H9 (cell line): ENCODE data around the gene CLCNKB. TPM values are rescaled to one million over a fixed set of nuclear protein-coding genes. Genes with fewer than 3 reads are reported as not detected.
A peak's percentile ranks its signal among the peaks of the same experiment; 100 is the strongest.

ENCODE experiments used
- DNase-seq: peaks from one replicate; pipeline ENCODE4 v3.0.0-alpha.2; 2017
- H2AFZ ChIP-seq: one replicate; pipeline ENCODE4 v1.6.1; 2013; ENCODE audit warnings: mild to moderate bottlenecking, low read length, control low read depth, moderate library complexity
- H2AK5ac ChIP-seq: 2 replicates; pipeline ENCODE4 v1.6.1; 2013; ENCODE audit warnings: low read length, control low read depth, mixed read lengths; ENCODE audit not compliant: insufficient read length
- H2BK120ac ChIP-seq: one replicate; pipeline ENCODE4 v1.6.1; 2013; ENCODE audit warnings: low read depth, mild to moderate bottlenecking, low read length, control low read depth, inconsistent platforms; ENCODE audit not compliant: poor library complexity, severe bottlenecking
- H2BK12ac ChIP-seq: 2 replicates; pipeline ENCODE4 v1.6.1; 2013; ENCODE audit warnings: low read length, control low read depth, mixed read lengths, low read depth; ENCODE audit not compliant: insufficient read length
- H2BK15ac ChIP-seq: 2 replicates; pipeline ENCODE4 v1.6.1; 2013; ENCODE audit warnings: low read depth, low read length, control low read depth
- H2BK20ac ChIP-seq: one replicate; pipeline ENCODE4 v1.6.1; 2013; ENCODE audit warnings: low read depth, mild to moderate bottlenecking, low read length, control low read depth, inconsistent platforms; ENCODE audit not compliant: poor library complexity, severe bottlenecking
- H2BK5ac ChIP-seq: 2 replicates; pipeline ENCODE4 v1.6.1; 2013; ENCODE audit warnings: low read length, control low read depth, mixed read lengths; ENCODE audit not compliant: insufficient read length
- H3K14ac ChIP-seq: 2 replicates; pipeline ENCODE4 v1.6.1; 2013; ENCODE audit warnings: low read length, control low read depth; ENCODE audit not compliant: insufficient read depth
- H3K18ac ChIP-seq: 2 replicates; pipeline ENCODE4 v1.6.1; 2013; ENCODE audit warnings: low read depth, mild to moderate bottlenecking, mixed read lengths, low read length, control low read depth; ENCODE audit not compliant: insufficient read length
- H3K23ac ChIP-seq: 2 replicates; pipeline ENCODE4 v1.6.1; 2013; ENCODE audit warnings: low read length, control low read depth, mixed read lengths, low read depth; ENCODE audit not compliant: insufficient read length
- H3K23me2 ChIP-seq: 2 replicates; pipeline ENCODE4 v1.6.1; 2013; ENCODE audit warnings: low read depth, mild to moderate bottlenecking, mixed read lengths, low read length, control low read depth; ENCODE audit not compliant: insufficient read length, poor library complexity, severe bottlenecking
- H3K27ac ChIP-seq: 2 replicates; pipeline ENCODE4 v1.5.1; 2013; ENCODE audit warnings: low read length, control low read depth, mixed read lengths, low read depth; ENCODE audit not compliant: insufficient read length
- H3K27me3 ChIP-seq: 2 replicates; pipeline ENCODE4 v1.6.1; 2013; ENCODE audit warnings: low read length, control low read depth, inconsistent platforms; ENCODE audit not compliant: insufficient read depth
- H3K4ac ChIP-seq: 2 replicates; pipeline ENCODE4 v1.6.1; 2013; ENCODE audit warnings: low read depth, mild to moderate bottlenecking, control low read depth, inconsistent platforms, low read length, moderate library complexity
- H3K4me1 ChIP-seq: 2 replicates; pipeline ENCODE4 v1.6.1; 2013; ENCODE audit warnings: low read length, control low read depth, inconsistent platforms; ENCODE audit not compliant: insufficient read depth
- H3K4me2 ChIP-seq: 2 replicates; pipeline ENCODE4 v1.6.1; 2013; ENCODE audit warnings: low read length, control low read depth, mixed read lengths; ENCODE audit not compliant: insufficient read length, insufficient read depth
- H3K56ac ChIP-seq: 2 replicates; pipeline ENCODE4 v1.6.1; 2013; ENCODE audit warnings: low read depth, mild to moderate bottlenecking, mixed read lengths, low read length, control low read depth; ENCODE audit not compliant: insufficient read length
- H3K79me1 ChIP-seq: 2 replicates; pipeline ENCODE4 v1.6.1; 2013; ENCODE audit warnings: low read depth, mild to moderate bottlenecking, moderate library complexity, low read length, control low read depth, inconsistent platforms; ENCODE audit not compliant: insufficient read depth, poor library complexity, severe bottlenecking
- H3K79me2 ChIP-seq: 2 replicates; pipeline ENCODE4 v1.6.1; 2013; ENCODE audit warnings: low read length, control low read depth, inconsistent platforms; ENCODE audit not compliant: insufficient read depth
- H3K9ac ChIP-seq: 2 replicates; pipeline ENCODE4 v1.6.1; 2013; ENCODE audit warnings: low read length, control low read depth, mixed read lengths; ENCODE audit not compliant: insufficient read length; ENCODE audit errors: extremely low read depth
- H3K9me3 ChIP-seq: one replicate; pipeline ENCODE4 v1.6.1; 2013; ENCODE audit warnings: low read depth, low read length, inconsistent platforms; ENCODE audit not compliant: control insufficient read depth
- H3T11ph ChIP-seq: one replicate; pipeline ENCODE4 v1.6.1; 2013; ENCODE audit warnings: mild to moderate bottlenecking, low read length, control low read depth, inconsistent platforms
- H4K20me1 ChIP-seq: one replicate; pipeline ENCODE4 v1.6.1; 2013; ENCODE audit not compliant: control insufficient read depth, insufficient read length, insufficient read depth
- H4K5ac ChIP-seq: 2 replicates; pipeline ENCODE4 v1.6.1; 2013; ENCODE audit warnings: low read depth, mild to moderate bottlenecking, mixed read lengths, low read length, control low read depth; ENCODE audit not compliant: insufficient read length
- H4K8ac ChIP-seq: replicated peaks from 2 replicates; pipeline ENCODE4 v1.6.1; 2013; ENCODE audit warnings: low read length, control low read depth, mixed read lengths, low read depth; ENCODE audit not compliant: insufficient read length
- H4K91ac ChIP-seq: 2 replicates; pipeline ENCODE4 v1.6.1; 2013; ENCODE audit warnings: low read depth, mild to moderate bottlenecking, moderate library complexity, mixed read lengths, low read length, control low read depth; ENCODE audit not compliant: insufficient read length
- H3K27ac Mint-ChIP-seq, 3 experiments: 2 replicates in 2 of 3; 3 replicates in 1 of 3; pipeline ENCODE4 v1.8.0; 2020 to 2021; ENCODE audit warnings: mixed read lengths in 3 of 3, mild to moderate bottlenecking in 1 of 3, moderate library complexity in 1 of 3
- H3K27me3 Mint-ChIP-seq: 2 replicates; pipeline ENCODE4 v1.8.0; 2021; ENCODE audit warnings: low read depth, mild to moderate bottlenecking, moderate library complexity, mixed read lengths
- H3K36me3 Mint-ChIP-seq, 3 experiments: 2 replicates in 2 of 3; 3 replicates in 1 of 3; pipeline ENCODE4 v1.8.0; 2020 to 2021; ENCODE audit warnings: low read depth in 3 of 3, mixed read lengths in 3 of 3; ENCODE audit not compliant: insufficient read depth in 1 of 3
- H3K4me1 Mint-ChIP-seq, 2 experiments: 2 replicates each; pipeline ENCODE4 v1.8.0; 2020; ENCODE audit warnings: mixed read lengths in 2 of 2
- H3K4me3 Mint-ChIP-seq, 2 experiments: 2 replicates in 1 of 2; 3 replicates in 1 of 2; pipeline ENCODE4 v1.8.0; 2020 to 2021; ENCODE audit warnings: mild to moderate bottlenecking in 2 of 2, mixed read lengths in 2 of 2, moderate library complexity in 1 of 2
- H3K9me3 Mint-ChIP-seq, 2 experiments: 2 replicates in 1 of 2; 3 replicates in 1 of 2; pipeline ENCODE4 v1.8.0; 2020; ENCODE audit warnings: mild to moderate bottlenecking in 2 of 2, mixed read lengths in 2 of 2, moderate library complexity in 1 of 2
- WGBS: extraction: QIAGEN DNeasy Blood & Tissue Kit; methylation state at CpG from one replicate; pipeline ENCODE4 v1.1.7; 2013; ENCODE audit warnings: missing lambda C conversion rate, low lambda C conversion rate, mixed read lengths; ENCODE audit not compliant: insufficient read length; ENCODE audit errors: extremely low coverage; 5-methylcytosine and 5-hydroxymethylcytosine counted together
- total RNA-seq: library from RNA; stranded (reverse); gene quantifications from 2 replicates; pipeline ENCODE4 v1.2.1, GENCODE V29; 2021
- TF ChIP-seq, protein P1 (sequence below): fragments of 200-600 bp; sonication (generic); conservative IDR thresholded peaks from 3 replicates; pipeline ENCODE4 v1.8.0; 2021; ENCODE audit warnings: antibody characterized with exemption, mild to moderate bottlenecking

The CLCNKB gene
- total RNA-seq, 1 experiment from 2014 or later = 1.7 TPM

DNA sequence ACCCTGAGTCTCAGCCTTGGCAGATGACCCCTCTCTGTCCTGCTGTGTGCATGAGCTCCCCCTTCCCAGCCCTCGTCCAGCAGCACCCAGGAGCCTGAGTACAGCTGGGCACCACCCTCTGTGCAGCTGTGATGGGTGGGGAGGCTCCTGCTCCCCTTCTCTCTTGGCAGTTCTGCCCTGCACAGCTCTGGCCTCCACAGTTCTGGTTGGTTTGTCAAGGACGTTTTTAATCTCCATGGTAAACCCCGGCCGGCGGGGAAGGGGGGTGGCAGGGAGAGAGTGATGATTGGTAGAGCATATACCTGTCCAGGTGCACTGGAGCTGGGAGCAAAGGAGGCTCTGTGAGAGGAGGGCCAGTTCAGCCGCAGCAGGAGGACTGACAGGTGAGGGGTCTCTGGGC lies 21.9 kb upstream of the CLCNKB start, which contains the start of gene CLCNKA:
Gene CLCNKA, plus strand, starts transcription at position 356 of the 400 bp plus-strand sequence. CDS start 584 bp downstream, outside the sequence.
- Histone ChIP-seq H3K9me3 (no peaks in the 10 kb centered on the region), H2BK120ac (no peak within 1 kb of the TSS), H2BK20ac (no peak within 1 kb of the TSS), H3T11ph (no peak within 1 kb of the TSS), H3K4ac (no peak within 1 kb of the TSS), H3K79me2 (no peaks in the 10 kb centered on the region), H3K56ac (no peak within 1 kb of the TSS), H2AFZ (no peak within 1 kb of the TSS), H3K18ac (no peak within 1 kb of the TSS), H3K9ac (no peak within 1 kb of the TSS), H4K5ac (no peak within 1 kb of the TSS), H2BK5ac (no peak within 1 kb of the TSS), H4K8ac (no peak within 1 kb of the TSS), H3K27me3 (no peaks in the 10 kb centered on the region), H3K4me2 (no peak within 1 kb of the TSS), H3K23me2 (no peaks in the 10 kb centered on the region), H3K79me1 (no peaks in the 10 kb centered on the region), H3K4me1 (no peaks in the 10 kb centered on the region), H3K14ac (peak within 1 kb of the TSS; percentile 26; the same call in 1 of the 2 replicates), H3K23ac (no peak within 1 kb of the TSS), H2BK15ac (no peak within 1 kb of the TSS), H4K20me1 (no peaks in the 10 kb centered on the region), H2BK12ac (no peak within 1 kb of the TSS), H2AK5ac (no peak within 1 kb of the TSS), H4K91ac (no peak within 1 kb of the TSS), H3K27ac (no peak within 1 kb of the TSS)
- peaks cover 10 to 28% of the 10 kb centered on the region in 2 experiments for H3K4me1 Mint-ChIP-seq
- no peaks in the 10 kb centered on the region for H3K36me3 Mint-ChIP-seq
- TF ChIP-seq, protein P1, sequence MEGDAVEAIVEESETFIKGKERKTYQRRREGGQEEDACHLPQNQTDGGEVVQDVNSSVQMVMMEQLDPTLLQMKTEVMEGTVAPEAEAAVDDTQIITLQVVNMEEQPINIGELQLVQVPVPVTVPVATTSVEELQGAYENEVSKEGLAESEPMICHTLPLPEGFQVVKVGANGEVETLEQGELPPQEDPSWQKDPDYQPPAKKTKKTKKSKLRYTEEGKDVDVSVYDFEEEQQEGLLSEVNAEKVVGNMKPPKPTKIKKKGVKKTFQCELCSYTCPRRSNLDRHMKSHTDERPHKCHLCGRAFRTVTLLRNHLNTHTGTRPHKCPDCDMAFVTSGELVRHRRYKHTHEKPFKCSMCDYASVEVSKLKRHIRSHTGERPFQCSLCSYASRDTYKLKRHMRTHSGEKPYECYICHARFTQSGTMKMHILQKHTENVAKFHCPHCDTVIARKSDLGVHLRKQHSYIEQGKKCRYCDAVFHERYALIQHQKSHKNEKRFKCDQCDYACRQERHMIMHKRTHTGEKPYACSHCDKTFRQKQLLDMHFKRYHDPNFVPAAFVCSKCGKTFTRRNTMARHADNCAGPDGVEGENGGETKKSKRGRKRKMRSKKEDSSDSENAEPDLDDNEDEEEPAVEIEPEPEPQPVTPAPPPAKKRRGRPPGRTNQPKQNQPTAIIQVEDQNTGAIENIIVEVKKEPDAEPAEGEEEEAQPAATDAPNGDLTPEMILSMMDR = no peak
- H3K27me3 Mint-ChIP-seq = peaks cover 60% of the 10 kb centered on the region
- WGBS = no CpG with 5 or more reads among the region's 6 CpGs
- DNase-seq = no peak
- no peak within 1 kb of the TSS for H3K4me3 Mint-ChIP-seq
- H3K9me3 Mint-ChIP-seq = peaks cover 0 to 2% of the 10 kb centered on the region in 2 experiments; a peak in 1 of 5 replicates
- H3K27ac Mint-ChIP-seq = peak within 1 kb of the TSS in 1 of 3 experiments; percentile 83; a peak in 1 of 7 replicates
